ENCODE results near the gene NOVA1.
A peak's percentile ranks its signal among the peaks of the same experiment; 100 is the strongest.
"Not testable (repeated sequence)": the region's sequence is repeated elsewhere in the genome, so short reads cannot be mapped to it uniquely, and the experiment has no call there.

The NOVA1 gene, protein sequence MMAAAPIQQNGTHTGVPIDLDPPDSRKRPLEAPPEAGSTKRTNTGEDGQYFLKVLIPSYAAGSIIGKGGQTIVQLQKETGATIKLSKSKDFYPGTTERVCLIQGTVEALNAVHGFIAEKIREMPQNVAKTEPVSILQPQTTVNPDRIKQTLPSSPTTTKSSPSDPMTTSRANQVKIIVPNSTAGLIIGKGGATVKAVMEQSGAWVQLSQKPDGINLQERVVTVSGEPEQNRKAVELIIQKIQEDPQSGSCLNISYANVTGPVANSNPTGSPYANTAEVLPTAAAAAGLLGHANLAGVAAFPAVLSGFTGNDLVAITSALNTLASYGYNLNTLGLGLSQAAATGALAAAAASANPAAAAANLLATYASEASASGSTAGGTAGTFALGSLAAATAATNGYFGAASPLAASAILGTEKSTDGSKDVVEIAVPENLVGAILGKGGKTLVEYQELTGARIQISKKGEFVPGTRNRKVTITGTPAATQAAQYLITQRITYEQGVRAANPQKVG

DNA sequence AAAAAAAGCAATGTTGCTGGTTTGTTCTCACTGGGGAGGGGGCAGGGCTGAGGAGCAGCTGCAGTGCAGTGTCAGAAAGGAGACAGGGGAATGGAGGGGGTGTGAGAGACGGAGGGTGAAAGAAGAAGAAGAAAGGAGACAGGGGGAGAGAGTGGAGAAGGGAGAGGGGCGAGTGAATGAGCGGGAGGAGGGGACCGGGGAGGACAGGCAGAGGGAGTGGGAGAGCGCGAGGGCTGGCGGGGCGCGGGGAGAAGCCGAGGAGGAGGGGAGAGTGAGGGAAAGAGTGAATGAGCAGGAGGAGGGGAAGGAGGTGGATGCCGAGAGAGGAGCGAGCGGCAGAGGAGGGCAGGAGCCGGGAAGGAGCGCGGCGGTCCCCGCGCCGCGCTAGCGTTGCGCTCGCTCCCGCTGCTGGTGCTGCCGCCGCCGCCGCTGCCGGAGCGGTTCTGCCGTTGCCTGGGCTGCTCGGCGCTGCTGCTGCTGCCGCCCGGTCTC, at the start of gene NOVA1:
NOVA1 (minus strand) TSS at position 445 of the 492 bp plus-strand sequence. CDS start 597 bp downstream, outside the sequence.
- peak; percentile 26 to 39 for DNase-seq

DNA sequence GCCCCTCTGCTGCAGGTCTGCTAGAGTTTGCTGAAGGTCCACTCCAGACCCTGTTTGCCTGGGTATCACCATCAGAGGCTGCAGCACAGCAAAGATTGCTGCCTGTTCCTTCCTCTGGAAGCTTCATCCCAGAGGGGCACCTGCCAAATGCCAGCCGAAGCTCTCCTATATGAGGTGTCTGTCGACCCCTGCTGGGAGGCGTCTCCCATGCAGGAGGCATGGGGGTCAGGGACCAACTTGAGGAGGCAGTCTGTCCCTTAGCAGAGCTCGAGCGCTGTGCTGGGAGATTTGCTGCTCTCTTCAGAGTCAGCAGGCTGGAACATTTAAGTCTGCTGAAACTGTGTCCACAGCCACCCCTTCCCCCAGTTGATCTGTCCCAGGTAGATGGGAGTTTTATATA, 47.2 kb upstream of the NOVA1 start:
- DNase-seq, result not testable (repeated sequence)

DNA sequence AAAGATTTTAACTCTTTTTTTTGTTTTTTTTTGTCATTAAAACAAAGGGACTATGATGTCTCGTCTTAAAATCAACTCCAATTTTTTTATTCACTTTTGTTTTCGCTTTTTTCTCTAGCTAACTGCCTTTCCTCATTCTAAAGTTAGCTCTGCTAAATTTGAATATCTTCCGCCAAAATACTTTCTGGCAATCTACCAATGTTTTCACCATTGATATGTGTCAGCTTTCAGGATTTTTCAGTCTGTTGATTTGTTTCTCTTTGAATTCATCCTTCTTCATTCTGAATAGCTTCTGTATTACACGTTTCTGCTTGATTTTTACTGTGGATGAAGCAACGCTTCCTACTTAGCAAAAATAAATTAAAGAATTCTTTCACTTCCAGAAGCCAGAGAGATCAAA, 38.7 kb upstream of the NOVA1 start:
- DNase-seq, result no peak

DNA sequence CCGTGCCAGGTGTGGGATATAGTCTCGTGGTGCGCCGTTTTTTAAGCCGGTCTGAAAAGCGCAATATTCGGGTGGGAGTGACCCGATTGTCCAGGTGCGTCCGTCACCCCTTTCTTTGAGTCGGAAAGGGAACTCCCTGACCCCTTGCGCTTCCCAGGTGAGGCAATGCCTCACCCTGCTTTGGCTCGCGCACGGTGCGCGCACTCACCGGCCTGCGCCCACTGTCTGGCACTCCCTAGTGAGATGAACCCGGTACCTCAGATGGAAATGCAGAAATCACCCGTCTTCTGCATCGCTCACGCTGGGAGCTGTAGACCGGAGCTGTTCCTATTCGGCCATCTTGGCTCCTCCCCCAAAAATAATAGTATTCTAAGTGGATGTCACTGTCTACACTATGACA, 37.1 kb upstream of the NOVA1 start:
- DNase-seq, result not testable (repeated sequence)

DNA sequence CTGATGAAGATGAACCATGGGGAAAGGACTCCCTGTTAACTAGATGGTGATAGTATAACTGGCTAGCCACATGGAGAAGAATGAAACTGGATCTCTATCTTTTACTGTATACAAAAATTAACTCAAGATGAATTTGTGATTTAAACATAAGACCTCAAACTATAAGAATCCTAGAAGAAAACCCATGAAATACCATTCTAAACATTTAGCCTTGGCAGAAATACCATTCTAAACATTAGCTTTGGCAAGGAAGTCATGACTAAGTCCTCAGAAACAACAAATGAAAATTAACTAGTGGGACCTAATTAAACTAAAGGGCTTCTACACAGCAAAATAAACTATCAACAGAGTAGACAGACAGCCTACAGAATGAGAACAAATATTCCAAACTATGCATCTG, 28.4 kb upstream of the NOVA1 start:
- DNase-seq, result no peak

DNA sequence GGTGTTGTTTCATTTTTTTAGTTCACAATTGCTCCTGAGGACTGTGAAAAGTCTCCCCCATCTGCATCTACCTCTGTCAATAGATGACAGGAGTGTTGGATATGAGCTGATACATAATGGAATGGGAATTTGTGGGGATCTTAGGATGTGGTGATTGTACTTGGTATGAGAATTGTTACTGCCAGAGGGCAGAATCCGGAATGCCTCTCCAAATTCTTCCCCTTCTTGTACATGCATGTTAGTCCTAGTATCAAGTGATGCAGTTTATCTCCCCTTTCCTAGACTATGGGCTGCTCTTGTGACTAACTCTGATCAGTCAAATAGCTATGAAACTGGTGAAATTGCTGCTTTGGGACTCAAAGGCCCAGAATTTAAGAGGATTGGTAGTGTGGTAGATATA, 24.8 kb upstream of the NOVA1 start:
- DNase-seq, result no peak

DNA sequence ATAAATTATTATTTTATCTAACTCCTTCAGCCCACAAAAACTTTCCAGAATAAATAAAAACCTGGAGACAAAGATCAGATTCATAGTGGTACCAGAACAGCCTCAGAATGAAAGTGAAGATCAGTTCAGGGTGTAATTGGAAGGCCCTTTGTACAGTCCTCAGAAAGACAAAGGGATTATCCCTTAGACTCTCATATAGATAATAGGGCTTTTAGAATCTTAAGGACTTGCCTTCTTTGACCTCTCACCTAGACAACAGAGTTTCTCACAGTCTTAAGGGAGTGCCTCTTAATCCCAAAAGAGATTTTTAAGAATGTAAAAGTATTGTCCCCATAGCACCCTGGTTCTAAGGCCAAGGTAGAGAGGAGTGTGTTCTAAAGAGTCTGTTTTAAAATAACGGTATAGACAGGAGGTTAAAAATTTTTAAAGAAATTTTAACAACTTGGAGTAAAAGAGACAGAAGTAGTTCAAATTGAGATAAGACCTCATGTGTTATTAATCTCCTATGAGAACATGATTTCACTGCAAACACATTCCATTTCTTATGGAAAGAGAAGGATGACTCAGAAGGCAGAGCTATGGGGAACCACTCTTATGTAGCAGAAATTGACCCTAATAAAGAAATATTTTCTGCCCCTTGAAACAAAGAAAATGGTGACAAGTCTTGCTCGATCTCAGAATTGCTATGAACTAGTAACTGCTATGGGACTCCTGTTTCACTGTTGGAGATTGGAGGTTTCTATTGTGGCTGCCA, 24.2 kb upstream of the NOVA1 start:
- DNase-seq, result no peak

DNA sequence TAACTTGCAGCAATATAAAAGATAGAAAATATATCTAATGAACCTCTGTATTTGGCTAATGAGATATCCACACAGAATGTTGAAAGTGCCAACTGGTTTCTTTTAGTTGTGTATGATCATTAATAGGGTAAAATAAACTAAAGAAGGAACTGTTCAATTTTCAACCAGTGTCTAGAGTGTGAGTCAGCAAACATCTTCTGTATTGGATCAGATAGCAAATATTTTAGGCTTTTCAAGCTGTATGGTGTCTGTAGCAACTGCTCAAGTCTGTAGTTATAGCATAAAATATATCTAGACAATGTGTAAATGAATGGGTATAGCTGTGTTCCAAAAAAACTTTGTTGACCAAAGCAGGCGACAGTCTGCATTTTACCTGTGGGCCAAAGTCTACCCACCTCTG, 23.5 kb upstream of the NOVA1 start:
- DNase-seq, result no peak

DNA sequence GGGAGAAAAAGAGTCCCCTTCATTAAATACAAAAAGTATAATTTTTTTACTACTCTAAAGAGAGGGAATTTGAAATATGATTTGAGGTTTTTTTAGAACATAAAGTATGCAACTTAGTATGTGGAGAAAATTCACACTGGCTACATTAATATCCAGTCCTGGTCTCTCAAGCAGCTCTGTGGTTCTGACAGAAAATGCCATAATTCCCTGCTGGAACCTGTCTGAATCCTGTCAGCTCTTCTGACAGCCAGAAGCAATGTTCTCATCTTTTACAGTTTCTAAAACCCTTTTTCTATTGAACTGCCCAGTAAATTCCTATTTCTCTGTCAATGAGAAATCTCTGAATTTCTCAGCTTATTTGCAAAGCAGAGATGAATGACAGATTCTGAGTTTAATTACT, 13.4 kb upstream of the NOVA1 start:
- no peak for DNase-seq

DNA sequence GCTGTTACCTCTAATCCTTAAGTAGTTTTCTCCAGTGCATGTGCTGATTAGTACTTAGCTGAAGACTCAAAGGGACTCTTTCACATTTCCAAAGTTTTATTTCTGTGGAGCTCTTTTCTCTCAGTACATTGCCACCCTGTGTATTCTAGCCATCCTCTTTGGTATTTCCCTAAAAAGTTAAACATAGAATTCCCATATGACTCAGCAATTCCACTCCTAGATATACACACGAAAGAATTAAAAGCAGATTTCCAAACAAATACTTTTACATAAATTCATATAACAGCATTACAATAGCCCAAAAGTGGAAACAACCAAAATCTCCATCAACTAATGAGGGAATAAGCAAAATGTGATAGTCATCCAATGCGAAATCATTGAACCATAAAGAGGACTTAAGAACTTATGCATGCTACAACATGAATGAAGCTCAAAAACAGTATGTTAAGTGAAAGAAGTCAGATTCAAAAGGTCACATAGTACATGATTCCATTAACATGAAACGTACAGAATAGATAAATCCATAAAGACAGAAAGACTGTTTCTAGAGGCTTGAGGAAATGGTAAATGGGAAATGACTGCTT, 9.0 kb upstream of the NOVA1 start:
- DNase-seq, result no peak

DNA sequence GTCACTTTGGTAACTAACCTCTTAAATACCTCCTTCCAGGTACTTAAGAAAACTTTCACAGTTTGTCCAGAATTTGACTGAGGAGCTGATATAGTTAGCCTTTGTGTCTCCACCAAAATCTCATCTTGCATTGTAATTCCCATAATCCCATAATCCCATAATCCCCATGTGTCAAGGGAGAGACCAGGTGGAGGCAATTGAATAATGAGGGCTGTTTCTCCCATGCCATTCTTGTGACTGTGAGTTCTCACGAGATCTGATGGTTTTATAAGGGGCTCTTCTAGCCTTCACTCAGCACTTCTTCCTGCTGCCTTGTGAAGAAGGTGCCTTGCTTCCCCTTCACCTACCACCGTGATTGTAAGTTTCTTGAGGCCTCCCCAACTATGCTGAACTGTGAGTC, 7.8 kb upstream of the NOVA1 start:
- no peak for DNase-seq

DNA sequence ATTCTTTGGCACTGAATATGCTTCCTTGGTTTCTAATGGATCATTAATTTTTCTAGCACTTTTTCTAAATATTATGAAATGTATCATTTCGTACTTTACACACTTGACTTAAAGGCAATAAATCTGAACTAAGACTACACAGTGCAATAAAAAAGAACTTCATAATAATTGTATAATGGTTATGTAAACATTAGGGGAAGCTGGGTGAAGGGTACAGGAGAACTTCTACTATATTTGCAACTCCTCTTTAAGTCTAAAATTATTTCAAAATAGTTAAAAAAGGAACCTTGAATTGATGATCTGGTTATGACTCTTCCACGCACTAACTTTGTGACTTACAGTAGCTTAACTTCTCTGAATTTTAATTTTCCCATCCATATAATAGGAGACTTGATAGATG, 5.1 kb upstream of the NOVA1 start:
- no peak for DNase-seq

DNA sequence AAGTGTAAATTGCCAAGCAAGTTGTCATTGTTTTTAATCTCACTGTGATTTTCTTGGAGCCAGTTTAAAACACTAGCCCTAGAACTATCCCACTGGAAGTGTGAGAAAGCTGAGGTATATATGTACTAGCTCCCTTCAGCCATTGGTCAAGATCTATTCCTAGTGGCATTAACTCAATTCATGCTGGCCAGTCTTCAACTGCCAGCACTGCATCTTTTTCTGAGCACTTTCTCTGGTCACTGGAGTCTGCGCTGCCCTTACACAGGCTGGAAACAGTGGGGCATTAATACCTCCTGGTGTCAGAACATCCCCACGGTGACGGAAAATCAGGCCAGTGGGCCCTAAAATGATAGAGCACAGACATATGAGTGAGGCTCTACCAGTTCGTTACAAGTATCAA, 4.0 kb upstream of the NOVA1 start:
- no peak for DNase-seq

DNA sequence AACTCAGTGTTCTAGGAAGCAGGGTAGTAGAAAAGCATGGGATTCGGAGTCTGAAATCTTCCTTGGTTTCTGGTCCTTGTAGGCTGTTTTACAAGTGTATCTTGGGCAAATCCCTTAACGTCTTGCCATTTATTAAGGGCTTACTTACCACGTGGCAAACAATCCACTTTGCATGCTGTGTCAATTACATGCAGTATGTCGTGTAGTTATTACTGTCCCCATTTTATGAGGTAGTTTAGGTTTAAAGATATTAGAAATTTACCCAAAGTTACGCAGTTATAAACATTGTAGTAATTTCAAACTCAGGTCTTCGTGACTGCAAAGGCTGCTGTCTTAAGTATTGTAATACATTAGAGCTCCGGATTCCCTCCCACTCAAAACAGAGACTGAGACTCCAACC, 1.5 kb upstream of the NOVA1 start:
- no peak for DNase-seq

DNA sequence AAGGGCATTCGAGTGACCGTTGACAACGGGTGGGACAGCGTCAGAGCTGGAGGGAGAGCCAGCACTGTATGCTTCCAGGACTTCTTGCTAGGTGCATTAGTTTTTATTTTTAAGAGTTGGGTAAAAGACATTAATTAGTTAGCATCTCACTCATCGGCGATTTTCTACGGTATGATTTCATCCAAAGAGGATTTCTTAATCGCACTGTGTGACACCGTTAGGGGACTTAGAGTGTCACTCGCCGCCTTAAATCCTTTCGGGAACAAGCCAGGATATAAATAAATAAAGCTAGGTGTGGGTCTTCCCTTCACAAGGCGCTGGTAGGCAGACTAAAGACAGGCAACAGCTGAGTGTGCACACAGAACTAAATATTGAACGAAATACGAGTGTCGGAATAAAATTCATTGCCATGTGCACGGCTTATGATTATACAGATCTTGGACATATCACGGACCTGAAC, 869 bp upstream of the NOVA1 start:
- DNase-seq, result no peak

DNA sequence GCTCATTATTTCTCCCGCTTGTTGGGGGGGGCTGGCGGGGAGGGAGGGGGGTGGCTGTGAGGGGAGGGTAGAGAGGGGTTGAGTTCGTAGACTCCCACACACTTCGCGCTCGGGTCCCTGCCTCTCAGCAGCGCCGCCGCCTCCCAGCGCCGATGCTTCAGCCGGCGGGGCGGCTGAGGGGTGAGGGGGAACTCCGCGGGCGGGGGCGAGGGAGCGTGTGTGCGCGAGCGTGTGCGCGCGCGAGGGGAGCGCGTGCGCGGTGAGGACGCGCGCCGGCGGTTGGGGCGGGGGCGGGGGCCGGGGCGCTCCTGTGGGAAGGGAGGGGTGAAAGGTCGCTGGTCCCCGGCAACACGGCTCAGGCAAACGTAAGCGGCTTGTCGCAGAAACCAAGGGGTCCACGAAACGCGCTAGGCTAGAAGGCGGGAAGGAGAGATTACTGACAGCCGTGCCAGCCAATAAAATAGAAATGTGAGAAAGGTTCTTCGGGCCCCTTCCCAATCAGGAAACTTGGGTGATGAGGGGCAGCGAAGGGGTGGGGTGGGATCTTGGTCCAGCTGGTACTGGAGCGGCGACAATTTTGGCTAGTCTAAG, 343 bp upstream of the NOVA1 start:
- peak; percentile 71 to 82 for DNase-seq

DNA sequence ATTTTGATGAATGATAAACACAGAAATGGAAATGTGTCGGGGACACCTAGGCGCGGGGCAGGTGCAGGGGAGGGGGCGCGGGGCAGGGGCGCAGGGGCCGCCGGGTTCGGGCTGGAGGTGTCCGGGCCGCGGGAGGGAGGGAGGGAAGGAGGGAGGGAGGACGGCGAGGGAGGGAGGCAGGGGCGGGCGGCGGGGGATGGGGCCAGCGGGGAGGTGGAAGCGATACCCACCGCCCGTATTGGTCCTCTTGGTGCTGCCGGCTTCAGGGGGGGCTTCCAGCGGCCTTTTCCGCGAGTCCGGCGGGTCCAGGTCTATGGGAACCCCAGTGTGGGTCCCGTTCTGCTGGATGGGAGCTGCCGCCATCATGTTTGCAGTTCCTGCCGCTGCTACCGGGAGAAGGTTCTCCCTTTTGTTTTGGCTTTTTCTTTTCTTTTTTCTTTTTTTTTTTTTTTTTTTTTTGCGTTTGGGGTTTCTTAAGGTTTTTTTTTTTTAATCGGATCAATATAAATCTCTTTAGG, 703 bp downstream of the NOVA1 start:
- no peak for DNase-seq

DNA sequence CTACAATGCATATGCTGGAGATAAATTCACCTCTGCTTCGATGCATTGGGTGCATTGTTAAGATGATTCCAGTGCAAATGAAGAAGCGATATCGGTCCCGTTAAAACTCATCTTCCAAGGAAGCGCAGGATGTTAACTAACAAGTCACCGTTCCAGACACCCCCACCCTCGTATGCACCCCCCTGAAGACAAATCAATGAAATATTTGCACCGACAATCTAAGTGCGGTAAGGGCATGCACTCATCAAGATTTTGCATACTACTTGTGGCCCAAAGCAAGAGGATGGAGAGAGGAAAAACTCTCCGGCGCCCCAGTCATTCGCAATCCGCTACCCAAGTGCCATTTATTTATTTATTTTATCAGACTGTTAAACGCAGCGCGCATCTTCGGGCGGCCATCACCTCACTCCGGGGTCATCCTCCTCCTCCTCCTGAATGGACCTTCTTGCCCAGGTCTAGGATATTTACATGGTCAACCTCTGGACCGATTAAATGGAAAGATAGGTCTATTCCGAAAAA, 1.2 kb downstream of the NOVA1 start:
- no peak for DNase-seq

DNA sequence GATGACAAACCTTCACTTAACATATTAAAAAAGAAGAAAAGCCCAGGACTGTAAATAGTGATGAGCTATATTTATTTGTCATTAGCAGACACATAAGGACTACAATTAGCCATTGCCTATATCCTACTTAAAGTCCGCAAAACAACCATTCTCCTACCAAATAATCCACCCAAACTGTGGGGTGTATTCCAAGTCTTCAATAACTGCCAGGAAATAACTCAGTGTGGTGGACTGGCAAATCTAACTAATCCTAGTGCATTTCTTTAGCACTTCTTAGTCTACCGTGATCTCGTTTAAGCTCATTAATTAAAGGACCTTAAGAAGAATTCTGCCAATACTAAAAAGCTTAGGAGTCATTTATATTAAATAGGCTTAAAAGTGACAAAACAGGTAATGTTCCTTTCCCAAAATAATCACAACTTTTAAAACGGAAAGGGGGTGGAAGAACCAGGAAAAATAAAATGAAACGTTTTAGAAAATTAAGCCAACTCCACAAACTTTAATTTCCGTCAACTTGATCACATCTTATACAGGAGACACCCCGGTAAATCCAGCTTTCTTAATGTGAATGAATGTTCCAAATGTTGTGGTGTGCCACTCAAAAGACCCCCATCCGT, 1.8 kb downstream of the NOVA1 start:
- DNase-seq, result no peak

DNA sequence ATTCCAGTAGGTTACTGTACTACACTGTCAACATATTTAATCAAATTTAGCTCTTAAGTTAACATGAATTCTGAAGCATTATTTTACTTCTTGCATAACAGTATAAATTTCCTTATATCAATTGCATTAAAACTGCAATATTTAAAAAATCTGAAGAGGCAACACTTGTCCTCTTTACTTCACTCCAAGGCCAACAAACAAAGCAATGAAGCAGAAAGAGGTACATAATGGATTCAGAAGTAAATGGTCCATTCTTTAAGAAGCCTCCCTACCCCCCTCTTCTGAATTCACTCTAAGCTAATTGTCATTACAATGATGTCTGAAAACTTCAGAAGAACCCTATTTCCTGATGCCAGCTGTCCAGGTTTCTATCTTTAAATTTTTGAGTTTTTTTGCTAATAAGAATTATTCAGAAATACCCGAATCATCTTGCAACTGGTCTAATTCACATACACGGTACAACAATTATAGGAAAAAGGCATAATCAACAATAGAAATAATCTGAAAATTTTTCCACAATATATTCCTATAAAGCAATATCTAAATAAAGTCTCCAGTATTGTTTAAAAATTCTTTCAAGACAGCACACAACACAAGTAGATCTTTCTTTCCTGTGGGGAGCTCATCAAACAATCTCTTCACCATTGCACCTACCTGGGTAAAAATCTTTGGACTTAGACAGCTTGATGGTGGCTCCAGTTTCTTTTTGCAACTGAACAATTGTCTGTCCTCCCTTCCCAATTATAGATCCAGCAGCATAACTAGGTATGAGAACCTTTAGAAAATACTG, 2.9 kb downstream of the NOVA1 start:
- no peak for DNase-seq

DNA sequence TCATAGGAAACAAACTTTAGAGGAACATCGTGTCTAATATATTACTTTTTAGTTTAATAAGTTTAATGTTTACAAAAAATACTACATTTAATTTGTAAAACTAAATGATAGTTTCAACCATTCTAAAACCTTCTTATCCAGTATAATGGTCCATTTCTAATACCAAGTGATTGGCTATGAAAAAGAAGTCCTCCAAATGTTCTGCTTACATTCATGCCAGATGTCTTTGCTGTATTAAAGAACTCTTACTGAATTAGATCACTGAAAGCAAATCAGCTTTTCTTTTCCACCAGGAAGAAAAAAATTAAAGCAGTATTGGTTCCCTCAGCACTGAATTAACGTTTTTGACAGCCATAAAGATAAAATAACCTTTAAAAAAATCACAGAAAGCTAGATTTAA, 3.7 kb downstream of the NOVA1 start:
- DNase-seq, result no peak

All from Kasumi-1 (cell line).